Suppressor macrophage treated with lipopolysaccharide for 1 hour (primary cell): ENCODE results near the gene ZNF678.
"Not testable (repeated sequence)": the region's sequence is repeated elsewhere in the genome, so short reads cannot be mapped to it uniquely, and the experiment has no call there.

Experiments used
- DNase-seq, 3 donors: peaks; one replicate each; pipeline ENCODE4 v3.0.0-alpha.2; 2020 to 2022

The ZNF678 gene

GRCh38 chr1:227607336-227607898, 44.1 kb downstream of the ZNF678 start:
- DNase-seq: no peak

GRCh38 chr1:227612658-227613057, 49.3 kb downstream of the ZNF678 start:
- no peak for DNase-seq

GRCh38 chr1:227613526-227613925, 50.2 kb downstream of the ZNF678 start:
- DNase-seq: no peak

- DNase-seq: no peak
Observed at GRCh38 chr1:227621211-227621610, 57.9 kb downstream of the ZNF678 start.

- DNase-seq: no peak
Observed at GRCh38 chr1:227622739-227623475, 59.6 kb downstream of the ZNF678 start.

GRCh38 chr1:227632325-227632724, 69.0 kb downstream of the ZNF678 start:
- no peak for DNase-seq

GRCh38 chr1:227635596-227635995, 72.2 kb downstream of the ZNF678 start:
- DNase-seq: no peak

GRCh38 chr1:227654431-227654830, 91.1 kb downstream of the ZNF678 start:
- DNase-seq: no peak

- DNase-seq: no peak
Observed at GRCh38 chr1:227654858-227655752, 91.7 kb downstream of the ZNF678 start.

GRCh38 chr1:227661495-227661894, 98.1 kb downstream of the ZNF678 start:
- DNase-seq: no peak

GRCh38 chr1:227662933-227663332, 99.6 kb downstream of the ZNF678 start:
- DNase-seq: no peak

GRCh38 chr1:227666286-227666685, 102.9 kb downstream of the ZNF678 start:
- no peak for DNase-seq

GRCh38 chr1:227673441-227673840, 110.1 kb downstream of the ZNF678 start:
- no peak for DNase-seq

- no peak for DNase-seq
Observed at GRCh38 chr1:227685807-227686206, 122.5 kb downstream of the ZNF678 start.

- DNase-seq: no peak
Observed at GRCh38 chr1:227697321-227697864, 134.0 kb downstream of the ZNF678 start.

- not testable (repeated sequence) for DNase-seq
Observed at GRCh38 chr1:227701631-227702030, 138.3 kb downstream of the ZNF678 start.

- DNase-seq: no peak
Observed at GRCh38 chr1:227707846-227708245, 144.5 kb downstream of the ZNF678 start.

GRCh38 chr1:227709451-227709850, 146.1 kb downstream of the ZNF678 start:
- no peak for DNase-seq

GRCh38 chr1:227710474-227710873, 147.1 kb downstream of the ZNF678 start:
- DNase-seq: not testable (repeated sequence)

- no peak for DNase-seq
Observed at GRCh38 chr1:227712648-227713047, 149.3 kb downstream of the ZNF678 start.

GRCh38 chr1:227718932-227719331, 155.6 kb downstream of the ZNF678 start:
- no peak for DNase-seq

- no peak for DNase-seq
Observed at GRCh38 chr1:227723474-227723873, 160.1 kb downstream of the ZNF678 start.

- DNase-seq: no peak
Observed at GRCh38 chr1:227725046-227725445, 161.7 kb downstream of the ZNF678 start.
